Measurements from ENCODE around the gene OSGIN1. TPM values are rescaled to one million over a fixed set of nuclear protein-coding genes. Genes with fewer than 3 reads are reported as not detected.

Gene OSGIN1
- total RNA-seq, 6 experiments from 2014 or later, result 40.1 to 170 (median 53.9) TPM

- TF ChIP-seq POLR2A (IDR thresholded peaks at IDR 0.05) (no peak), CTCF (IDR thresholded peaks at IDR 0.05) (no peak)
- Histone ChIP-seq H3K4me1 (peaks cover 0 to under 1% (median 0%) of the 10 kb centered on the region in 4 donors), H3K27ac (no peak overlapping the region), H3K9me3 (no peaks in the 10 kb centered on the region), H3K27me3 (no peaks in the 10 kb centered on the region), H3K4me3 (no peak overlapping the region), H3K36me3 (peaks cover 0 to 51% (median 26%) of the 10 kb centered on the region in 4 donors)
- WGBS (ENCODE audit: insufficient coverage, low coverage, low lambda C conversion rate, missing lambda C conversion rate), result 80% methylated on average over 1 of the region's 13 CpGs
- ATAC-seq (peak; percentile 4 to 12 (median 10)), DNase-seq (peak in 1 of 3 donors; percentile 60)
- intact Hi-C loops (cut with DNase I), result loop anchor here in 1 of 2 donors (10.0 kb wide), 1 partner anchor 99 kb away; no protein-coding TSS in a partner anchor
Measured at GRCh38 chr16:83966153-83966696, 13.2 kb downstream of the OSGIN1 start.

GRCh38 chr16:83967091-83967490, 14.1 kb downstream of the OSGIN1 start:
- DNase-seq, result peak in 1 of 3 donors; percentile 35
- Histone ChIP-seq H3K4me1 (peaks cover 0 to 4% (median 0%) of the 10 kb centered on the region in 4 donors), H3K36me3 (peaks cover 0 to 42% (median 21%) of the 10 kb centered on the region in 4 donors), H3K4me3 (no peak overlapping the region), H3K27me3 (no peaks in the 10 kb centered on the region), H3K27ac (no peak overlapping the region), H3K9me3 (no peaks in the 10 kb centered on the region)
- no peak for TF ChIP-seq CTCF (IDR thresholded peaks at IDR 0.05)
- no peak for TF ChIP-seq POLR2A (IDR thresholded peaks at IDR 0.05)
- ATAC-seq, result no peak
- 51% methylated on average over 2 of the region's 2 CpGs for WGBS (ENCODE audit: insufficient coverage, low coverage, low lambda C conversion rate, missing lambda C conversion rate)
- intact Hi-C loops (cut with DNase I), result loop anchor here in 1 of 2 donors (10.0 kb wide), 1 partner anchor 98 kb away; no protein-coding TSS in a partner anchor

- WGBS (ENCODE audit: insufficient coverage, low coverage, low lambda C conversion rate, missing lambda C conversion rate), result 28% methylated on average over 9 of the region's 35 CpGs
- Histone ChIP-seq H3K27me3 (no peaks in the 10 kb centered on the region), H3K4me3 (no peak within 1 kb of the TSS), H3K36me3 (peaks cover 0 to 34% (median 17%) of the 10 kb centered on the region in 4 donors), H3K4me1 (peaks cover 0 to 4% (median 0%) of the 10 kb centered on the region in 4 donors), H3K9me3 (no peaks in the 10 kb centered on the region), H3K27ac (no peak within 1 kb of the TSS)
- intact Hi-C loops (cut with DNase I), result loop anchor here in 1 of 2 donors (10.0 kb wide), 1 partner anchor 97 kb away; no protein-coding TSS in a partner anchor
- ATAC-seq, result peak; percentile 5 to 58 (median 40)
- peak in 1 of 3 donors; percentile 69 for DNase-seq
- TF ChIP-seq POLR2A (IDR thresholded peaks at IDR 0.05) (no peak), CTCF (IDR thresholded peaks at IDR 0.05) (peak; percentile 35 to 69 (median 47))
Measured at GRCh38 chr16:83967838-83968305, 14.8 kb downstream of the OSGIN1 start, which contains the start of gene NECAB2. TSS of gene NECAB2 (plus strand) at chr16:83968244. CDS start at chr16:83968649, 405 bp downstream.

- DNase-seq, result peak in 1 of 3 donors; percentile 52
- no peaks in the 10 kb centered on the region for H3K9me3 ChIP-seq
- no peaks in the 10 kb centered on the region for H3K27me3 ChIP-seq
- no peak for ATAC-seq
- H3K4me3 ChIP-seq, result no peak overlapping the region
- TF ChIP-seq CTCF (IDR thresholded peaks at IDR 0.05) (no peak), POLR2A (IDR thresholded peaks at IDR 0.05) (no peak)
- intact Hi-C loops (cut with DNase I), result loop anchor here in 1 of 2 donors (10.0 kb wide), 1 partner anchor 96 kb away; no protein-coding TSS in a partner anchor
- H3K27ac ChIP-seq, result no peak overlapping the region
- WGBS (ENCODE audit: insufficient coverage, low coverage, low lambda C conversion rate, missing lambda C conversion rate), result no CpG with 5 or more reads among the region's 87 CpGs
- H3K36me3 ChIP-seq, result peaks cover 0 to 29% (median 14%) of the 10 kb centered on the region in 4 donors
- peaks cover 0 to 4% (median 0%) of the 10 kb centered on the region in 4 donors for H3K4me1 ChIP-seq
Measured at GRCh38 chr16:83968306-83968851, 15.3 kb downstream of the OSGIN1 start.

Measured in right lobe of liver (tissue), 6 donors.